ENCODE data around the gene FGF22. TPM values are rescaled to one million over a fixed set of nuclear protein-coding genes. Genes with fewer than 3 reads are reported as not detected.

Gene FGF22
- total RNA-seq = 0.16 TPM in 1 of 2 replicates, not detected in the other

DNA sequence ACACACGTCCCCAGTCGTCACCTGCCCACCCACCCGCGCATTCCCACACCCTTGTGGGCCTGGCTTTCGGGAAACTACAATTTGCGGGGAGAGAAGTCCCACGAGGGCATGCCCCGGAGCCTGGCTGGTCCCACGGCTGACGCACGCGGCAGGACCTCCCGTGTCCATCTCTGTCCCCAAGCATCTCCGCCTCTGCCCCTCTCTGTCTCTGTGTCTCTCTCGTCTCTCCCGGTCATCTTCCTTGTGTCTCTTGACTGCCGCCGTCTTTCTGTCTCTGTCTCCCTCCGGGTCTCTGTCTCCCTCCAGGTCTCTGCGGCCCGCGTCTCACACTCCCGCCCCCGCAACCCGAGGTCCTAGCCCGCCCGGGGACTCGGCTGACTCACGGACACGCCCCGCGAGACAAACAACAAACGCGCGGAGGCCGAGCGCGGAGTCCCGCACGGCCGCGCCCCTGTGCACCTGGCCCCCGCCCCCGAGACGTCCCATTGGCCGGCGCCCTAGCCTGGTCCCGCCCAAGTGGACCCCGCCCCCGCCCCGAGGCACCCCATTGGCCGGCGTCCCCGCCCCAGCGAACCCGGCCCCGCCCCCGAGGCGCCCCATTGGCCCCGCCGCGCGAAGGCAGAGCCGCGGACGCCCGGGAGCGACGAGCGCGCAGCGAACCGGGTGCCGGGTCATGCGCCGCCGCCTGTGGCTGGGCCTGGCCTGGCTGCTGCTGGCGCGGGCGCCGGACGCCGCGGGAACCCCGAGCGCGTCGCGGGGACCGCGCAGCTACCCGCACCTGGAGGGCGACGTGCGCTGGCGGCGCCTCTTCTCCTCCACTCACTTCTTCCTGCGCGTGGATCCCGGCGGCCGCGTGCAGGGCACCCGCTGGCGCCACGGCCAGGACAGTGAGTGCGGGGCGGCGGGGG is at the start of gene FGF22:
FGF22 (plus strand) TSS at position 627 of the 908 bp plus-strand sequence; CDS start at position 674, 47 bp downstream.

GRCh38 chr19:633068-633785 is 6.5 kb upstream of the FGF22 start, which contains the start of gene POLRMT:
TSS of gene POLRMT (minus strand) at chr19:633537. CDS start at chr19:633512, 25 bp downstream.

GRCh38 chr19:662962-663681 is 23.4 kb downstream of the FGF22 start, which contains the start of gene RNF126:
TSS of gene RNF126 (minus strand) at chr19:663214. CDS start at chr19:663121, 93 bp downstream.

DNA sequence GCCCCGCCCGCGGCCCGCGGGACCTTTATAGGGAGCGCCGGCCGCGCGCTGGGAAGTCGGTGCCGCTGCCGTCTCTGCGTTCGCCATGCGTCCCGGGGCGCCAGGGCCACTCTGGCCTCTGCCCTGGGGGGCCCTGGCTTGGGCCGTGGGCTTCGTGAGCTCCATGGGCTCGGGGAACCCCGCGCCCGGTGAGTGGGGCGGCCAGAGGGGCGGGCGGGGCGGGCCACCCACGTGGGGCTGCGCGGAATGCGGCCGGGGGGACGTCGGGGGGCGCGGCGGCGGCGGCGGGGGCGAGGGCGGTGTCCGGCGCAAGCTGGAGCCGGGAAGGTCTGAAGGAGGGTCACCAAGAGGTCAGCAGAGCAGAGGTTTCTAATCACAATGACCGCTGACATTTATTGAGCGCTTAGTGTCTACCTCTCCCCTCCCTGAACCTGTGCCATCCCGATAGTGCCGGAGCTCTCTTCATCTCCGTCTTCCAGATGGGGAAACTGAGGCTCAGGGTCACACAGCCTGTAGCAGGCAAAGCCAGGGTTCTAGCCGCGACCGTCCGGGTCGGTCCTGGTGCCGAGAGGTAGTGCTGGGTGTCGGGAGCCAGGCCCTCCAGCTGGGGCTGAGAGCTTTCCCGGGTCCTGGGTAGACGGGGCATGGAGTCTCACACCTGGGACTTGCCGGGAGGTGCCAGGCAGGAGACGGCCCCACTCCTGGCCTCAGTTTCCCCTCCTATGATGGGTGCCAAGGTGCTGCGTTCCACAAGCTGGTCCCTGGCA is 36.8 kb downstream of the FGF22 start, which contains the start of gene FSTL3:
FSTL3 (plus strand) TSS at position 54 of the 767 bp plus-strand sequence; CDS start at position 86, 32 bp downstream.

Other genes with a start within 250 kb of the FGF22 start
- gene C2CD4C, start 230.7 kb upstream of the FGF22 start, total RNA-seq = under 0.01 and 0.12 TPM in 2 replicates
- 0.12 and 1.1 TPM in 2 replicates for gene SHC2, start 178.8 kb upstream of the FGF22 start, total RNA-seq
- gene MADCAM1, start 143.4 kb upstream of the FGF22 start, total RNA-seq = 0.16 and 0.36 TPM in 2 replicates
- 43.0 and 61.0 TPM in 2 replicates for gene TPGS1, start 132.4 kb upstream of the FGF22 start, total RNA-seq
- 48.2 and 51.9 TPM in 2 replicates for gene CDC34, start 108.1 kb upstream of the FGF22 start, total RNA-seq
- not detected in 2 replicates for gene GZMM, start 95.8 kb upstream of the FGF22 start, total RNA-seq
- 327 and 392 TPM in 2 replicates for gene BSG, start 67.3 kb upstream of the FGF22 start, total RNA-seq
- gene HCN2, start 50.0 kb upstream of the FGF22 start, total RNA-seq = 2.4 and 2.9 TPM in 2 replicates
- 20.8 and 27.9 TPM in 2 replicates for gene POLRMT, start 6.3 kb upstream of the FGF22 start, total RNA-seq
- gene RNF126, start 23.3 kb downstream of the FGF22 start, total RNA-seq = 38.9 and 46.4 TPM in 2 replicates
- 34.2 and 42.5 TPM in 2 replicates for gene FSTL3, start 36.5 kb downstream of the FGF22 start, total RNA-seq
- gene PRSS57, start 55.6 kb downstream of the FGF22 start, total RNA-seq = not detected in 2 replicates
- 0.73 and 0.97 TPM in 2 replicates for gene PALM, start 69.1 kb downstream of the FGF22 start, total RNA-seq
- under 0.01 TPM in 1 of 2 replicates, not detected in the other for gene MISP, start 111.2 kb downstream of the FGF22 start, total RNA-seq
- gene PTBP1, start 157.6 kb downstream of the FGF22 start, total RNA-seq = 99.9 and 128 TPM in 2 replicates
- gene PLPPR3, start 182.1 kb downstream of the FGF22 start, total RNA-seq = 1.3 and 2.4 TPM in 2 replicates
- not detected in 2 replicates for gene AZU1, start 188.0 kb downstream of the FGF22 start, total RNA-seq
- gene PRTN3, start 201.1 kb downstream of the FGF22 start, total RNA-seq = not detected in 2 replicates
- gene ELANE, start 212.4 kb downstream of the FGF22 start, total RNA-seq = 0.49 and 0.73 TPM in 2 replicates
- 33.5 and 41.1 TPM in 2 replicates for gene CFD, start 219.8 kb downstream of the FGF22 start, total RNA-seq